HCT116 (cell line): Measurements from ENCODE around the gene RAD23A. TPM values are rescaled to one million over a fixed set of nuclear protein-coding genes. Genes with fewer than 3 reads are reported as not detected.
A peak's percentile ranks its signal among the peaks of the same experiment; 100 is the strongest.

Source experiments
- ATAC-seq: fragments of 200-7000 bp; cut with Tn5 transposase; 2 replicates; pipeline ENCODE4 v1.9.1; 2020; ENCODE audit warnings: mild to moderate bottlenecking, moderate library complexity
- BruUV-seq: library from RNA; stranded (reverse); fragments of 400-500 nt; replicated peaks from 2 replicates; lab custom pipeline; 2021; lab: Mats Ljungman, UMichigan
- CTCF ChIA-PET: fragments of 300-600 bp; sonication (Branson Sonifier 250); formaldehyde crosslinking; loops from one replicate; lab custom pipeline; 2021; ENCODE audit warnings: antibody characterized with exemption; lab: Charles Lee
- POLR2A ChIA-PET: fragments of 300-600, 350-600 bp; sonication (Branson Sonifier 250); formaldehyde crosslinking; loops from one replicate; lab custom pipeline; 2021; ENCODE audit warnings: antibody characterized with exemption; lab: Charles Lee
- RAD21 ChIA-PET, 2 experiments: fragments of 300-600 bp; sonication (Branson Sonifier 250); formaldehyde crosslinking; loops; one replicate each; lab custom pipeline; 2023; ENCODE audit warnings: low total read pairs in 2 of 2; ENCODE audit not compliant: uncharacterized antibody in 2 of 2, unreplicated experiment in 2 of 2, low non-redundant PET in 1 of 2; lab: Charles Lee
- DNase-seq: peaks from one replicate; pipeline ENCODE4 v3.0.0-alpha.2; 2010; ENCODE audit warnings: low read depth, low spot score
- H2AFZ ChIP-seq: fragments of 200-600 bp; shearing (Covaris generic), sonication (generic); 2 replicates; pipeline ENCODE4 v1.6.1; 2017; ENCODE audit warnings: low read depth, mixed run types, mixed read lengths, antibody characterized with exemption, low read length; ENCODE audit not compliant: poor library complexity, severe bottlenecking
- H3K27ac ChIP-seq: 2 replicates; pipeline ENCODE4 v1.5.1; 2012; ENCODE audit warnings: low read depth, low read length
- H3K27me3 ChIP-seq: fragments of 200-600 bp; sonication (generic); 2 replicates; pipeline ENCODE4 v1.6.1; 2016; ENCODE audit warnings: mixed run types, low read length, mixed read lengths; ENCODE audit not compliant: insufficient read depth
- H3K36me3 ChIP-seq, 2 experiments: fragments of 200-500 bp in 1 of 2; fragments of 200-600 bp in 1 of 2; sonication (Bioruptor generic) in 1 of 2; sonication (generic) in 1 of 2; 2 replicates each; pipeline versions ENCODE4 v1.5.1 to v1.6.1; 2014 to 2016; ENCODE audit warnings: low read length in 2 of 2, inconsistent platforms in 1 of 2, mixed read lengths in 1 of 2, mixed run types in 1 of 2; ENCODE audit not compliant: insufficient read depth in 2 of 2, control insufficient read depth in 1 of 2
- H3K4me1 ChIP-seq, 2 experiments: fragments of 200-600 bp in 1 of 2; sonication (generic) in 1 of 2; 2 replicates each; pipeline versions ENCODE4 v1.5.1 to v1.6.1; 2012 to 2017; ENCODE audit warnings: low read length in 2 of 2, inconsistent platforms in 1 of 2, mild to moderate bottlenecking in 1 of 2, mixed read lengths in 1 of 2, mixed run types in 1 of 2, moderate library complexity in 1 of 2; ENCODE audit not compliant: insufficient read depth in 2 of 2, control insufficient read depth in 1 of 2
- H3K4me2 ChIP-seq: fragments of 200-600 bp; sonication (generic); 2 replicates; pipeline ENCODE4 v1.6.1; 2017; ENCODE audit warnings: mixed run types, low read length, mixed read lengths
- H3K4me3 ChIP-seq, 2 experiments: fragments of 200-600 bp in 1 of 2; sonication (generic) in 1 of 2; replicated peaks in 1 of 2; 2 replicates each; pipeline ENCODE4 v1.5.1; 2011 to 2016; ENCODE audit warnings: low read length in 2 of 2, control low read depth in 1 of 2, low read depth in 1 of 2, mild to moderate bottlenecking in 1 of 2, mixed read lengths in 1 of 2, mixed run types in 1 of 2
- H3K79me2 ChIP-seq: fragments of 200-600 bp; sonication (generic); 2 replicates; pipeline ENCODE4 v1.6.1; 2017; ENCODE audit warnings: mild to moderate bottlenecking, mixed run types, low read length, moderate library complexity, mixed read lengths; ENCODE audit not compliant: insufficient read depth
- H3K9ac ChIP-seq: fragments of 200-600 bp; sonication (generic); 2 replicates; pipeline ENCODE4 v1.6.1; 2016; ENCODE audit warnings: low read length, mixed read lengths
- H3K9me2 ChIP-seq: fragments of 200-600 bp; sonication (generic), shearing (Covaris generic); 2 replicates; pipeline ENCODE4 v1.6.1; 2017; ENCODE audit warnings: mixed run types, mild to moderate bottlenecking, moderate library complexity; ENCODE audit not compliant: insufficient read depth
- H3K9me3 ChIP-seq, 2 experiments: fragments of 200-500 bp in 1 of 2; fragments of 200-600 bp in 1 of 2; sonication (Bioruptor generic) in 1 of 2; sonication (generic) in 1 of 2; 2 replicates each; pipeline ENCODE4 v1.6.1; 2014 to 2017; ENCODE audit warnings: low read length in 2 of 2, mixed read lengths in 2 of 2, inconsistent platforms in 1 of 2, low read depth in 1 of 2, mild to moderate bottlenecking in 1 of 2, mixed run types in 1 of 2, moderate library complexity in 1 of 2; ENCODE audit not compliant: control insufficient read depth in 1 of 2, insufficient read depth in 1 of 2
- H4K20me1 ChIP-seq: fragments of 200-600 bp; sonication (generic), shearing (Covaris generic); 2 replicates; pipeline ENCODE4 v1.6.1; 2017; ENCODE audit warnings: mixed run types, mild to moderate bottlenecking, moderate library complexity; ENCODE audit not compliant: insufficient read depth
- CBX3 ChIP-seq: IDR thresholded peaks from 2 replicates; pipeline ENCODE4 v1.6.1; 2012; ENCODE audit warnings: low read depth
- CEBPB ChIP-seq: IDR thresholded peaks from 2 replicates; pipeline ENCODE4 v1.6.1; 2012; ENCODE audit warnings: low read depth
- EGR1 ChIP-seq: IDR thresholded peaks from 2 replicates; pipeline ENCODE4 v1.6.1; 2012; ENCODE audit warnings: low read depth
- ELF1 ChIP-seq: IDR thresholded peaks from 2 replicates; pipeline ENCODE4 v1.6.1; 2012; ENCODE audit warnings: low read depth, borderline replicate concordance
- EZH2phosphoT487 ChIP-seq: fragments of 200-600 bp; IDR thresholded peaks from 2 replicates; pipeline ENCODE4 v1.6.1; 2018; ENCODE audit warnings: antibody characterized with exemption, borderline replicate concordance
- MAX ChIP-seq: IDR thresholded peaks from 2 replicates; pipeline ENCODE4 v1.6.1; 2012
- POLR2A ChIP-seq: IDR thresholded peaks from 2 replicates; pipeline ENCODE4 v1.7.0; 2011; ENCODE audit warnings: borderline replicate concordance; ENCODE audit not compliant: insufficient read depth, insufficient read length; ENCODE audit errors: extremely low read depth
- POLR2AphosphoS5 ChIP-seq: IDR thresholded peaks from 2 replicates; pipeline ENCODE4 v1.6.1; 2011; ENCODE audit warnings: mild to moderate bottlenecking, low read depth, low read length, moderate library complexity
- SP1 ChIP-seq: IDR thresholded peaks from 2 replicates; pipeline ENCODE4 v1.6.1; 2012; ENCODE audit warnings: low read depth
- SRF ChIP-seq: IDR thresholded peaks from 2 replicates; pipeline ENCODE4 v1.6.1; 2012; ENCODE audit warnings: low read depth
- YY1 ChIP-seq: IDR thresholded peaks from 2 replicates; pipeline ENCODE4 v1.6.1; 2011; ENCODE audit warnings: low read length, low read depth, moderate library complexity, mild to moderate bottlenecking; ENCODE audit not compliant: insufficient replicate concordance; ENCODE audit errors: extremely low read depth
- ZFX ChIP-seq: fragments of 450-650 bp; IDR thresholded peaks from 2 replicates; pipeline ENCODE4 v1.6.1; 2017
- intact Hi-C: fragments of 100-400 bp; cut with micrococcal nuclease; formaldehyde crosslinking; loops from 2 replicates; pipeline ENCODE4 v1.10.0; 2022
- total RNA-seq: library from RNA; stranded (reverse); gene quantifications from one replicate; pipeline ENCODE4 v1.2.1, GENCODE V29; 2021; ENCODE audit not compliant: unreplicated experiment
- TF ChIP-seq, protein P1 (sequence below), 3 experiments: fragments of 200-600 bp in 1 of 3; sonication (generic) in 1 of 3; IDR thresholded peaks in 2 of 3; conservative IDR thresholded peaks in 1 of 3; 2 replicates each; pipeline ENCODE4 v1.5.1; 2012 to 2017; ENCODE audit warnings: low read depth in 2 of 3, low read length in 2 of 3, antibody characterized with exemption in 1 of 3, borderline replicate concordance in 1 of 3, control low read depth in 1 of 3, mild to moderate bottlenecking in 1 of 3, mixed read lengths in 1 of 3, mixed run types in 1 of 3, moderate library complexity in 1 of 3; ENCODE audit not compliant: insufficient read depth in 1 of 3
- TF ChIP-seq, protein P2 (sequence below): IDR thresholded peaks from 2 replicates; pipeline ENCODE4 v1.6.1; 2012

RAD23A gene
- total RNA-seq, 1 experiment from 2014 or later = 163 TPM

GRCh38 chr19:12954612-12954962, 8.9 kb downstream of the RAD23A start:
- RAD21 ChIA-PET = no interaction called here

More at GRCh38 chr19:12954612-12954962, 8.9 kb downstream of the RAD23A start:
- CTCF ChIA-PET = interaction anchor here (3.6 kb wide), 1 partner anchor 11 kb away, joined by 15 read pairs; no protein-coding TSS in a partner anchor
- Histone ChIP-seq H3K4me1 (peaks cover 9 to 29% of the 10 kb centered on the region in 2 experiments), H2AFZ (no peak overlapping the region), H3K9me2 (no peaks in the 10 kb centered on the region)
- BruUV-seq = no TSS peak
- TF ChIP-seq, protein P1, sequence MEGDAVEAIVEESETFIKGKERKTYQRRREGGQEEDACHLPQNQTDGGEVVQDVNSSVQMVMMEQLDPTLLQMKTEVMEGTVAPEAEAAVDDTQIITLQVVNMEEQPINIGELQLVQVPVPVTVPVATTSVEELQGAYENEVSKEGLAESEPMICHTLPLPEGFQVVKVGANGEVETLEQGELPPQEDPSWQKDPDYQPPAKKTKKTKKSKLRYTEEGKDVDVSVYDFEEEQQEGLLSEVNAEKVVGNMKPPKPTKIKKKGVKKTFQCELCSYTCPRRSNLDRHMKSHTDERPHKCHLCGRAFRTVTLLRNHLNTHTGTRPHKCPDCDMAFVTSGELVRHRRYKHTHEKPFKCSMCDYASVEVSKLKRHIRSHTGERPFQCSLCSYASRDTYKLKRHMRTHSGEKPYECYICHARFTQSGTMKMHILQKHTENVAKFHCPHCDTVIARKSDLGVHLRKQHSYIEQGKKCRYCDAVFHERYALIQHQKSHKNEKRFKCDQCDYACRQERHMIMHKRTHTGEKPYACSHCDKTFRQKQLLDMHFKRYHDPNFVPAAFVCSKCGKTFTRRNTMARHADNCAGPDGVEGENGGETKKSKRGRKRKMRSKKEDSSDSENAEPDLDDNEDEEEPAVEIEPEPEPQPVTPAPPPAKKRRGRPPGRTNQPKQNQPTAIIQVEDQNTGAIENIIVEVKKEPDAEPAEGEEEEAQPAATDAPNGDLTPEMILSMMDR (IDR thresholded peaks at IDR 0.05 in 2 of 3, conservative IDR thresholded peaks at IDR 0.05 in 1 of 3; ENCODE audit: borderline replicate concordance in 1 of 3, insufficient read depth in 1 of 3, low read depth in 2 of 3, low read length in 2 of 3) = no peak
- TF ChIP-seq MAX (no peak), POLR2AphosphoS5 (no peak; the same call in 1 of the 2 replicates), EZH2phosphoT487 (no peak), ZFX (no peak), POLR2A (no peak), ELF1 (no peak), YY1 (no peak), EGR1 (no peak), SP1 (no peak), CBX3 (no peak), SRF (no peak), CEBPB (no peak)
- TF ChIP-seq, protein P2, sequence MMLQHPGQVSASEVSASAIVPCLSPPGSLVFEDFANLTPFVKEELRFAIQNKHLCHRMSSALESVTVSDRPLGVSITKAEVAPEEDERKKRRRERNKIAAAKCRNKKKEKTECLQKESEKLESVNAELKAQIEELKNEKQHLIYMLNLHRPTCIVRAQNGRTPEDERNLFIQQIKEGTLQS = no peak
- TF ChIP-seq, all 23 proteins: peak for 0
- Histone ChIP-seq H3K36me3 (peaks cover 17 to 33% of the 10 kb centered on the region in 2 experiments), H4K20me1 (no peaks in the 10 kb centered on the region; the same call in 1 of the 2 replicates), H3K4me3 (no peak overlapping the region), H3K27ac (peak overlapping the region; percentile 34; the same call in 1 of the 2 replicates), H3K27me3 (no peaks in the 10 kb centered on the region), H3K4me2 (peak overlapping the region; percentile 86), H3K79me2 (peaks cover 57% of the 10 kb centered on the region), H3K9me3 (no peaks in the 10 kb centered on the region), H3K9ac (no peak overlapping the region)
- no peak for ATAC-seq
- intact Hi-C loops = no loop called here
- no peak for DNase-seq
- POLR2A ChIA-PET = interaction anchor here (0.9 to 2.0 kb wide), 3 partner anchors 8 to 39 kb away, joined by 3 to 8 read pairs (median 5); partner anchors contain the start of gene RAD23A
